Measurements from ENCODE around the gene EBPL. TPM values are rescaled to one million over a fixed set of nuclear protein-coding genes. Genes with fewer than 3 reads are reported as not detected.
A peak's percentile ranks its signal among the peaks of the same experiment; 100 is the strongest.
"Not testable (repeated sequence)": the region's sequence is repeated elsewhere in the genome, so short reads cannot be mapped to it uniquely, and the experiment has no call there.

Gene EBPL
- 10 to 100 TPM; 47.3 to 53.6 (median 49.6) TPM for polyA plus RNA-seq

DNA sequence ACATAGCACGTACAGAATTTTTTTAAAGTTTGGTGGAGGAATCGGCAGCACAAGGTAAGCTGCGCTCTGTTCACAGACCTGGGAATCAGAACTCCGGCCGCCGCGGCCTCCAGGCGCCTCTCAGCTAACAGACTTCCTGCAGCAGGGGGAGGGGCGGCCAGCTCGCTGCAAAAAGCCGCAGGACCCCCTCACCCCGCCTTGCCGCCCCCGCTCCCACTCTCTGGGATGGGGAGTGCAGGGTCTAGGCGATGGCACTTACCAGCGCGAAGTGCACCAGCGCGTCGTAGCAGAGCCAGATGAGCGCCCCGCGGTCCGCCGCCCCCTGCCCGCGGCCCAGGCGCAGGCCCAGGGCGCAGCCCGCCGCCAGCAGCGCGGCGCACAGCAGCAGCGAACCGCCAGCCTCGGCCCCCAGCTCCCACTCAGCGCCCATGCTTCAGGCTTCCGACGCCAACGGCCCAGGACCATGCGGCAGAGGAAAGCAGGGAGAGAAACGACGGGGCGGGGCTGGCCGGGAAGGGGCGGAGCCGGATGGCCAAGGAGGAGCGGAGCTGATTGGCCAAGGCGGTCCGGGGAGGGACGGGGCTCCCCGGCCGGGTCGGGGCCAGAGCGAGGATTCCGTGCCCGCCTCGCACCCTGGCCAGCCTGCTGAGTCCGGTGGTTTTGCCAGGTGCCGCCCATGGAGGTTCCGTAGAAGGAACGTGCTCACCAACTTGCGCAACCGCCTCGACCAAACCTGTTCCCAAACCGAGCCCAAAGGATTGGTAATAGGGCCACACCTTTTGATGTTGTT, at the start of gene EBPL:
Gene EBPL, minus strand, starts transcription at position 492 of the 790 bp plus-strand sequence. Its CDS starts 62 bp downstream, at position 430.
- Mint-ChIP-seq H3K27ac (peak within 1 kb of the TSS; percentile 49 to 80 (median 73)), H3K4me3 (peak within 1 kb of the TSS; percentile 88 to 91 (median 91)), H3K36me3 (peaks cover 0 to 4% (median 0%) of the 10 kb centered on the region in 3 donors), H3K27me3 (ENCODE audit: low read depth in 3 of 3) (peaks cover 2 to 6% (median 3%) of the 10 kb centered on the region in 3 donors), H3K9me3 (peaks cover 0 to 2% (median 0%) of the 10 kb centered on the region in 6 donors), H3K4me1 (peaks cover 16 to 32% of the 10 kb centered on the region in 2 donors)
- peak; percentile 74 to 78 (median 78) for DNase-seq

DNA sequence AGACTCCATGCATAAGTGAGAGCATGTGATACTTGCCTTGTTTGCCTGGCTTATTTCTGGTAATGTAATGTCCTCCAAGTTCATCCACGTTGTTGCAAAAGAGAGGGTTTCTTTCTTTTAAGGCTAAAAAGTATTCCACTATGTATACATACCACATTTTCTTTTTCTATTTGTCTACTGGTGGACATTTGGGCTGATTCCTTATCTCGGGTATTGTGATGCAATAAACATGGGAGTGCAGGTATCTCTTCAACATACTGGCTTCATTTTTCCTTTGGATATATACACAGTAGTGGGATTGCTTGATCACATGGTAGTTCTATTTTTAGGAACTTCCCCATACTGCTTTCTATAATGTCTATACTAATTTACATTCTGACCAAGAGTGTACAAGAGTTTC, 49.6 kb upstream of the EBPL start:
- H3K4me1 Mint-ChIP-seq: peaks cover 2 to 6% of the 10 kb centered on the region in 2 donors
- H3K4me3 Mint-ChIP-seq: no peak overlapping the region
- H3K27ac Mint-ChIP-seq: peak overlapping the region in 1 of 6 donors; percentile 13
- peaks cover 0 to 2% (median 2%) of the 10 kb centered on the region in 3 donors for H3K27me3 Mint-ChIP-seq (ENCODE audit: low read depth in 3 of 3)
- DNase-seq: no peak
- no peaks in the 10 kb centered on the region for H3K9me3 Mint-ChIP-seq
- peaks cover 4 to 16% (median 10%) of the 10 kb centered on the region in 3 donors for H3K36me3 Mint-ChIP-seq

DNA sequence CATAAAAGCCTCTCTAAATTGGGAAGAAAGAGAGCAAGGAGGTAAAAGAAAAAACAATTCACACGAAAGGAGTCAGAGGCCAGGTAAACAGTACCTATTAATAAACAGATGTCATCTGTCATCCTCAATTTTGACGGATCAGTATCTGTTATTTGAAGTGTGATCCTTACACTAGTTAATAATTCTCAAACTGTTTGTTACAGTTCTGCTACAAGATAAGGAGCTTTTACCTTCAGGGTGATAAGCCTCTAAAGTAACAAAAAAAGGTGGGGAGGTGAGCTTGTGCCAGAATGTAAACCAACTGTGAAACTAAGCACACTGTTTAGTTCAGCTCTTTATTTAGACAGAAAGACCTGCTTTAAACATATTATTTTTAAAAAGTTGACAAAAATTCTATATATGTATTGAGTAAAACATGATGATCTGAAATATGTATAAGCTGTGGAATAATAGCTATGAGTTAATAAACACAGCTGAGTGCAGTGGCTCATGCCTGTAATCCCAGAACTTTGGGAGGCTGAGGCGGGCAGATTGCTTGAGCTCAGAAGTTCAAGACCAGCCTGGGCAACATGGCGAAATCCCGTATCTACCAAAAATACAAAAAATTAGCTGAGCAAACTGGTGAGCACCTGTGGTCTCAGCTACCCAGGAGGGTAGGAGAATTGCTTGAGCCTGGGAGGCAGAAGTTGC, 48.4 kb upstream of the EBPL start:
- H3K9me3 Mint-ChIP-seq: no peaks in the 10 kb centered on the region
- no peak overlapping the region for H3K4me3 Mint-ChIP-seq
- DNase-seq: no peak
- H3K27me3 Mint-ChIP-seq (ENCODE audit: low read depth in 3 of 3): peaks cover 0 to 2% (median 2%) of the 10 kb centered on the region in 3 donors
- H3K36me3 Mint-ChIP-seq: peaks cover 0 to 13% (median 4%) of the 10 kb centered on the region in 3 donors
- H3K27ac Mint-ChIP-seq: no peak overlapping the region
- H3K4me1 Mint-ChIP-seq: peaks cover 2 to 6% of the 10 kb centered on the region in 2 donors

DNA sequence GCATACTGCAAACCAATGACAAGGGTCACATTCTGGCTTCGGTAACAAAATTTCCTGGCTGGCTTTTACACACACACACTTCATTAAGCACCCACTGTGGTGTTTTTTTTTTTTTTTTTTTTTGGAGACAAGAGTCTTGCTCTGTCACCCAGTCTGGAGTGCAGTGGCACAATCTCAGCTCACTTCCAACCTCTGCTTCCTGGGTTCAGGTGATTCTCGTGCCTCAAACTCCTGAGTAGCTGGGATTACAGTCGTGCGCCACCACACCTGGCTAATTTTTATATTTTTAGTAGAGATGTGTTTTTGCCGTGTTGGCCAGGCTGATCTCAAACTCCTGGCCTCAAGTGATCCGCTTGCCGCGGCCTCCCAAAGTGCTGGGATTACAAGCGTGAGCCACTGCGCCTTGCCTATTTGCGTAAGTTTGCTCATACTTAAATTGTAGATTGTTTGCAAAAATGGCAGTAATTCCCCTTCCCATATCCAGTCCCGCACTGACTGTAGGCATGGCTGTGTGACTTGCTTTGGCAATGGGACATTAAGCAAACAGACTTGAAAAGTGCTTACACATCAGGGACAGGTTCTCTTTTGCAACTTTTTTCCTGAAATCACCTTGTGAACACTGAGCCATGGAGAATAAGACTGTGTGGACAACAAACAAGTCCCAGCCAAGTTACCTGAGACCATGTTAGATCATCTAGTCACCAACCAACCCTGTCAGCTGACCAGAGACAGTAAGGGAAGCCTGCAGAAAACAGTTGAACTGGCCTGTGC, 42.1 kb upstream of the EBPL start:
- H3K4me1 Mint-ChIP-seq: no peaks in the 10 kb centered on the region
- H3K27me3 Mint-ChIP-seq (ENCODE audit: low read depth in 3 of 3): peaks cover 0 to 4% (median 0%) of the 10 kb centered on the region in 3 donors
- peaks cover 11 to 12% (median 11%) of the 10 kb centered on the region in 3 donors for H3K36me3 Mint-ChIP-seq
- DNase-seq: no peak
- H3K4me3 Mint-ChIP-seq: no peak overlapping the region
- H3K27ac Mint-ChIP-seq: peak overlapping the region in 1 of 6 donors; percentile 23
- no peaks in the 10 kb centered on the region for H3K9me3 Mint-ChIP-seq

DNA sequence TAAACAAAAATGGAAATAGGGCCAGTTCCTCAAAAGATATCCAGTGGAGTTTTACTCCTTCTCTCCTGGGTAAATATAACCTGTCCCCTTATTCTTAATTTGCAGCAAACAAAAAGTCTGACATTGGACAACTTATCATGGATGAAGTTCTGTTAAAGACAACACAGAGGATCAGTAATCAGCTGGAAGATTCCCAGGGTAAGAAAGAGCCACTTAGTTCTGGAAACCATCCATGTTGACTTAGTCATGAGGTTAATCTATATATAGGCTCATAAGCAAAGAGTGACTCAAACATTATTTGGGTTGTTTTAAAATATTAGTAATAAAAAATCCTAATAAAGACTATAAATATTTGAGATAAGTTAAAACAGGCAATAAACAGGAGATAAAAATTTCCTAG, 40.5 kb upstream of the EBPL start:
- no peak overlapping the region for H3K27ac Mint-ChIP-seq
- no peak overlapping the region for H3K4me3 Mint-ChIP-seq
- H3K27me3 Mint-ChIP-seq (ENCODE audit: low read depth in 3 of 3): peaks cover 0 to 5% (median 0%) of the 10 kb centered on the region in 3 donors
- no peak for DNase-seq
- peaks cover 11 to 21% (median 21%) of the 10 kb centered on the region in 3 donors for H3K36me3 Mint-ChIP-seq
- no peaks in the 10 kb centered on the region for H3K9me3 Mint-ChIP-seq
- no peaks in the 10 kb centered on the region for H3K4me1 Mint-ChIP-seq

DNA sequence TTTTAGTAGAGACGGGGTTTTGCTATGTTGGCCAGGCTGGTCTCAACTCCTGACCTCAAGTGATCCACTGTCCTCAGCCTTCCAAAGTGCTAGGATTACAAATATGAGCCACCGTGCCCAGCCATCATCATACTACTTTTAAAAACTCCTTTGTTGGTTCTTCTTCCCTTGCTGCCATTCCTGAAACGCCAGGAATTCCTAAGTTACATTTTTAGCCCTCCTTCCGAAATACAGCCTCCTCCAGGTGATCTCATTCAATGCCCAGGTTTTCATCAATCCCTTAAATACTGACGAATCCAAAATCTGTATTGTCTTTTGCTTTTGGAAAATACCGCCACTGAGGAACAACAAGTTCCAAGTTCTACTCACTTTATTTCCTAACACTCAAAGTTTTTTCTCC, 25.3 kb upstream of the EBPL start:
- Mint-ChIP-seq H3K4me1 (no peaks in the 10 kb centered on the region), H3K27ac (no peak overlapping the region), H3K4me3 (no peak overlapping the region), H3K27me3 (ENCODE audit: low read depth in 3 of 3) (peaks cover 1 to 2% (median 2%) of the 10 kb centered on the region in 3 donors), H3K9me3 (peaks cover 3 to 22% (median 14%) of the 10 kb centered on the region in 6 donors), H3K36me3 (peaks cover 39 to 62% (median 61%) of the 10 kb centered on the region in 3 donors)
- no peak for DNase-seq

DNA sequence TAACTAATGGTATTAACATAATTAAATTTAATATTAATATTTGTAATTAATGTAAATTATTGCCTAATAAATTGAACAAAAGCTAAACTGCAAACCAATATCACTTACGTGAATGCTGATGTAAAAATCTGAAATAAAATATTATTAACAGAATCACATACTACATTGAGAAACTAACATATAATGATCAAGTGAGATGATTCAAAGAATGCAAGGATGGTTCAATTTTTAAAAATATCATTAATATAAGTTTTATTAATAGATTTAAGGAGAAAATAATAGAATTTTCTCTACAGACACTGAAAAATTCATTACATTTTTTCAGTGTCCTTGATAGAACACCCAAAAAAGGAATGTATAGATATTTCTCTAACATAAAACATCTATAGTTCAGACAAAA, 23.5 kb upstream of the EBPL start:
- Mint-ChIP-seq H3K4me3 (no peak overlapping the region), H3K4me1 (no peaks in the 10 kb centered on the region), H3K36me3 (peaks cover 37 to 63% (median 52%) of the 10 kb centered on the region in 3 donors)

DNA sequence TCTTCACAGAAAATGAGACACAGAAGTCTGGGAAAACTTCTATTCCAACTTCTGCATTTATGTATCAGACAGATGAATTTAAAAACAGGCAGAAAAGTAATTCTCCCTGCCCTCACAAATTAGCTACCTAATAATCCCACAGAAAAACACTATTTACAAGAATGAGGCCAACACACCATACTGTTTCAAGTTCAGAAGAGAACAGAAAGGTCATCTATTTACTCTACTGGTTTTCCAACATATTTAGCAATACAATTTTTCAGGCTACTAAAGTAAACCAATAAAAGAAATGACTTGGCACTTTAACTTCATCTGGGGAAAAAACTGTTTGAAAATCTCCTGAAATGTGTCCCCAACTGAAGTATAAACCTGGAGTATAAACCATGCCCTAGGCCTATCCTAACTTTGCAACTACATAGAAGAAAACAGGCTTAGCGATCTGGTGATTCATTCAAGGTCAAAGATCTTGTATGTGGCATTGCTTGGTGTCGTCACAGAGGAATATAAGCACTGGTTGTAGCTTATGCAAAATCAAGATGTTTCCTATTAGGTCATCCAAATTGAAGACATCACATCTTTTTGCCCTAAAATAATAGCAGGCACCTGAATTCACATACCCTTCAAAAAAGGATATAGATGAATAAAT, 20.1 kb upstream of the EBPL start:
- peaks cover 3 to 17% (median 12%) of the 10 kb centered on the region in 6 donors for H3K9me3 Mint-ChIP-seq
- peaks cover 35 to 52% (median 43%) of the 10 kb centered on the region in 3 donors for H3K36me3 Mint-ChIP-seq

More for the DNA sequence above, 23.5 kb upstream of the EBPL start:
- Mint-ChIP-seq H3K9me3 (peaks cover 3 to 22% (median 14%) of the 10 kb centered on the region in 6 donors), H3K27ac (no peak overlapping the region), H3K27me3 (ENCODE audit: low read depth in 3 of 3) (peaks cover 1 to 2% (median 1%) of the 10 kb centered on the region in 3 donors)
- DNase-seq: no peak

DNA sequence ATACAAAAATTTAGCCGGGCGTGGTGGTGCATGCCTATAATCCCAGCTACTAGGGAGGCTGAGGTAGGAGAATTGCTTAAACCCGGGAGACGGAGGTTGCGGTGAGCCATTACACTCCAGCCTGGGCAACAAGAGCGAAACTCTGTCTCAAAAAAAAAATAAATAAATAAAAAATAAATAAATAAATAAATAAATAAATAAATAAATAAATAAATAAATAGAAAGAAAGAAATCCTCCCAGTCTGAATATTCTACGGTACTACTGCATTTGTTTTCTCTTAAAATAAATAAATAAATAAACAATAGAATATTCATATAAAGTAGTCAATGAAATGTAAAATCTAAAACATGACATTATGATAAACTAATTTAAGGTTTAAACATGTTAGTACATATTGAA, 13.0 kb upstream of the EBPL start:
- not testable (repeated sequence) for H3K9me3 Mint-ChIP-seq; H3K4me3 Mint-ChIP-seq; H3K4me1 Mint-ChIP-seq; DNase-seq; H3K27ac Mint-ChIP-seq; H3K27me3 Mint-ChIP-seq (ENCODE audit: low read depth in 3 of 3)
- peaks cover 18 to 38% (median 31%) of the 10 kb centered on the region in 3 donors for H3K36me3 Mint-ChIP-seq

More for the DNA sequence above, 20.1 kb upstream of the EBPL start:
- Mint-ChIP-seq H3K4me1 (no peaks in the 10 kb centered on the region), H3K4me3 (no peak overlapping the region), H3K27me3 (ENCODE audit: low read depth in 3 of 3) (peaks cover 0 to 1% (median 0%) of the 10 kb centered on the region in 3 donors), H3K27ac (peak overlapping the region in 1 of 6 donors; percentile 8)
- no peak for DNase-seq

DNA sequence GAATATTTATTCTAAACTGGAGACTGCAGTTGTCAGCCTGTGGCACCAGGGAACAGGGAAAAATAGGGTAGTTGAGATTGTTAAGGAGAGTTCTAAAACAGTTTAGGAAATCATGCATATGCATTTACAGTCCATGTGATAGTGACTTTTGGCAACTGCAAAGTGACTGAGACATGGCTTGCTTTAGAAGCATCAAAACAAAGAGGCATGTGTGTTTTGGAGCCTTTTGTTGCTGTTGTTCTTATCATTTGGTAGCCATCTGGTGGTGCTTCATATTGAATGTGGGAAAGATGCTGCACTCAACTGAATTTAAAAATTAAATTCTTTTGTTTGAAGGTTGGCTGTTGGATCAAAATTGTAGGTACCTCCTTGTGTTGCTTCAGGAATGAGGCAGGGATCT, 10.2 kb upstream of the EBPL start:
- Mint-ChIP-seq H3K4me1 (no peaks in the 10 kb centered on the region), H3K27ac (no peak overlapping the region), H3K27me3 (ENCODE audit: low read depth in 3 of 3) (no peaks in the 10 kb centered on the region), H3K9me3 (no peaks in the 10 kb centered on the region), H3K4me3 (no peak overlapping the region), H3K36me3 (peaks cover 15 to 23% (median 16%) of the 10 kb centered on the region in 3 donors)
- no peak for DNase-seq

DNA sequence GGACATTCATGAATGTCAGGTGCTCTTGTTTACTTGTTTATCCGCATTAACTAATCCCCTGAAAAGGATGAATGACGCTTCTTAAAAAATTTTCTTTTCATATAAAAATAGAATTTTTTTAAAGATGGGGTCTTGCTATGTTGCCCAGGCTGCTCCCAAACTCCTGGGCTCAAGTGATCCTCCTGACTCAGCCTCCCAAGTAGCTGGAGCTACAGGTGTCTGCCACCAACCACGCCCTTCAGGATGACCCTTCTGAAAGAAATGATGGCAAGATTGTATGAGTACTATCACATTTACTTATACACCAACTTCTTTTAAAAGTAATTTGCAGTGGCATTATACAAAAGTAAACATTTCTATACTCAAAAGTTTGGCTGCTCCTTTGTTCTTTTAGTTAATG, 6.2 kb upstream of the EBPL start:
- H3K27me3 Mint-ChIP-seq (ENCODE audit: low read depth in 3 of 3): peaks cover 0 to 6% (median 0%) of the 10 kb centered on the region in 3 donors

DNA sequence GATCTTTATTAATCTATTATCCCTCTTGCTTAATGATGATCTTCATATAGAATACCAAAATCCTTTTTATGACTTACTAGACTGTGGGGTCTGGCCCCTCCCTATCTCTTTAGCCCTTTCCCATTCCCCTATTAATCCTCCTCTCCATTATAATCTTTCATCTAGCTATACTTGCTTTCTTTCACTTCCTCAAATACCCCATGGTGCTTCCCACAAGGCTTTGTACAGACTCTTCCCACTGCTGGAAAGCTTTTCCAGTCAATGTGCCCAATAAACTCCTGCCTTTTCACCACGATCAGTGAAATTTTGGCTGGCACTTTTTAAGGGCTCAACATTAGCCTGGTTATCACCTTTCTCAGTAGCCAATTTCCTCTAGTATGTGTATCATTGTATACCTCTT, 3.2 kb upstream of the EBPL start:
- Mint-ChIP-seq H3K4me3 (no peak overlapping the region), H3K9me3 (no peaks in the 10 kb centered on the region), H3K27ac (no peak overlapping the region), H3K27me3 (ENCODE audit: low read depth in 3 of 3) (peaks cover 2 to 6% (median 3%) of the 10 kb centered on the region in 3 donors), H3K36me3 (peaks cover 3 to 4% (median 3%) of the 10 kb centered on the region in 3 donors), H3K4me1 (peaks cover 16 to 22% of the 10 kb centered on the region in 2 donors)
- no peak for DNase-seq

More for the DNA sequence above, 6.2 kb upstream of the EBPL start:
- H3K27ac Mint-ChIP-seq: no peak overlapping the region
- H3K9me3 Mint-ChIP-seq: no peaks in the 10 kb centered on the region
- H3K4me3 Mint-ChIP-seq: no peak overlapping the region
- no peaks in the 10 kb centered on the region for H3K4me1 Mint-ChIP-seq
- H3K36me3 Mint-ChIP-seq: peaks cover 13 to 19% (median 17%) of the 10 kb centered on the region in 3 donors
- DNase-seq: no peak

DNA sequence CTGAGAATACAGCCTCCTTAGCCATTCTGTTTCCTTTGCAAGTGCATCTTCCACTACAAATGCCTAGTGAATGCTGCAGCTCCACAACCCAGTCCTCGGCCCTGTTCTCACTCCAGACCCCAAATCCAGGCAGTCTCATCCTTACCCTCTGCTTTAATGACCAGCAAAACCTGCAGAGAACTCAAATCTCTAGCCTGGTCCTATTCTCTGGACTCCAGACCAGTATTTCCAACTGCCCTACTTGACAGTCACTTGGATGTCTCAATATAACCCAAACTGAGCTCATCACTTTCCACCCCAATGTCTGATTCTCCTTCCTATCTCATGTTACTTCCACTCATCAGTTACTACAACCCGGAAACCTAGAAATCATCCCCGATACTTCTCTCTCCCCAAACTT, 2.6 kb upstream of the EBPL start:
- peaks cover 2 to 6% (median 3%) of the 10 kb centered on the region in 3 donors for H3K27me3 Mint-ChIP-seq (ENCODE audit: low read depth in 3 of 3)
- H3K4me3 Mint-ChIP-seq: peak overlapping the region in 1 of 5 donors; percentile 1
- H3K27ac Mint-ChIP-seq: no peak overlapping the region
- H3K9me3 Mint-ChIP-seq: no peaks in the 10 kb centered on the region
- H3K36me3 Mint-ChIP-seq: peaks cover under 1 to 4% (median 3%) of the 10 kb centered on the region in 3 donors
- H3K4me1 Mint-ChIP-seq: peaks cover 16 to 24% of the 10 kb centered on the region in 2 donors
- DNase-seq: no peak
